ENCODE results near the gene SNX14.

Gene SNX14

GRCh38 chr6:85506441-85507093 is 87.1 kb downstream of the SNX14 start:
- no peak overlapping the region for H3K4me3 ChIP-seq (ENCODE audit: low read length in 2 of 2)

GRCh38 chr6:85498596-85499258 is 94.9 kb downstream of the SNX14 start:
- no peak overlapping the region for H2BK12ac ChIP-seq (ENCODE audit: low read length)
- H3K4me2 ChIP-seq (ENCODE audit: insufficient read depth, low read length, poor library complexity, severe bottlenecking), result no peak overlapping the region
- no peak overlapping the region for H2BK15ac ChIP-seq (ENCODE audit: low read length)
- H3K36me3 ChIP-seq (replicated peaks in 1 of 2; ENCODE audit: control insufficient read depth in 2 of 2, insufficient read depth in 2 of 2, low read length in 2 of 2), result peaks cover 0 to 4% of the 10 kb centered on the region in 2 donors
- no peak overlapping the region for H4K8ac ChIP-seq (ENCODE audit: low read depth, low read length)
- H3K9me3 ChIP-seq (replicated peaks in 1 of 2; ENCODE audit: control insufficient read depth in 2 of 2, insufficient read depth in 1 of 2, low read depth in 1 of 2, low read length in 2 of 2), result peaks cover 6 to 8% of the 10 kb centered on the region in 2 donors
- no peak overlapping the region for H2BK120ac ChIP-seq (ENCODE audit: low read depth, low read length)
- no peak overlapping the region for H3K27ac ChIP-seq (replicated peaks; ENCODE audit: low read length)
- DNase-seq (ENCODE audit: low spot score), result no peak
- H3K14ac ChIP-seq (ENCODE audit: low read length), result no peak overlapping the region
- H3K9ac ChIP-seq (ENCODE audit: low read depth, low read length, poor library complexity), result no peak overlapping the region
- no peaks in the 10 kb centered on the region for H3K4me1 ChIP-seq (ENCODE audit: control insufficient read depth in 2 of 2, insufficient read depth in 1 of 2, low read depth in 1 of 2, low read length in 2 of 2)
- no peaks in the 10 kb centered on the region for H3K79me1 ChIP-seq (ENCODE audit: low read depth, low read length)
- H3K4ac ChIP-seq (ENCODE audit: low read length), result no peak overlapping the region
- H4K91ac ChIP-seq (ENCODE audit: low read depth, low read length, poor library complexity), result no peak overlapping the region
- no peak overlapping the region for H3K18ac ChIP-seq (ENCODE audit: low read length)
- no peak overlapping the region for H2BK5ac ChIP-seq (ENCODE audit: low read length)
- no peak overlapping the region for H3K4me3 ChIP-seq (ENCODE audit: low read length in 2 of 2)
- no peak overlapping the region for H2AK5ac ChIP-seq (ENCODE audit: low read depth, low read length)
- no peaks in the 10 kb centered on the region for H3K27me3 ChIP-seq (ENCODE audit: control insufficient read depth in 3 of 3, insufficient read depth in 3 of 3, low read depth in 1 of 3, low read length in 3 of 3)
- no CpG with 5 or more reads among the region's 2 CpGs for WGBS, 2 donors (ENCODE audit: extremely low coverage in 2 of 2, insufficient read length in 2 of 2, insufficient replicate concordance in 1 of 2)
- H2AFZ ChIP-seq (ENCODE audit: low read length), result no peak overlapping the region
- no peak overlapping the region for H3K23ac ChIP-seq (ENCODE audit: low read depth, low read length, poor library complexity)

More at GRCh38 chr6:85506441-85507093, 87.1 kb downstream of the SNX14 start:
- no peak overlapping the region for H3K27ac ChIP-seq (replicated peaks; ENCODE audit: low read length)
- no peak overlapping the region for H4K8ac ChIP-seq (ENCODE audit: low read depth, low read length)
- H3K27me3 ChIP-seq (ENCODE audit: control insufficient read depth in 3 of 3, insufficient read depth in 3 of 3, low read depth in 1 of 3, low read length in 3 of 3), result no peaks in the 10 kb centered on the region
- H3K4me1 ChIP-seq (ENCODE audit: control insufficient read depth in 2 of 2, insufficient read depth in 1 of 2, low read depth in 1 of 2, low read length in 2 of 2), result no peaks in the 10 kb centered on the region
- H3K4me2 ChIP-seq (ENCODE audit: insufficient read depth, low read length, poor library complexity, severe bottlenecking), result no peak overlapping the region
- H2BK5ac ChIP-seq (ENCODE audit: low read length), result no peak overlapping the region
- no peak overlapping the region for H3K18ac ChIP-seq (ENCODE audit: low read length)
- no peak overlapping the region for H4K91ac ChIP-seq (ENCODE audit: low read depth, low read length, poor library complexity)
- no peak for DNase-seq (ENCODE audit: low spot score)
- H3K14ac ChIP-seq (ENCODE audit: low read length), result no peak overlapping the region
- no peak overlapping the region for H2AK5ac ChIP-seq (ENCODE audit: low read depth, low read length)
- WGBS, 2 donors (ENCODE audit: extremely low coverage in 2 of 2, insufficient read length in 2 of 2, insufficient replicate concordance in 1 of 2), result no CpG with 5 or more reads among the region's 8 CpGs
- H3K9me3 ChIP-seq (replicated peaks in 1 of 2; ENCODE audit: control insufficient read depth in 2 of 2, insufficient read depth in 1 of 2, low read depth in 1 of 2, low read length in 2 of 2), result no peaks in the 10 kb centered on the region
- H3K36me3 ChIP-seq (replicated peaks in 1 of 2; ENCODE audit: control insufficient read depth in 2 of 2, insufficient read depth in 2 of 2, low read length in 2 of 2), result peaks cover 3 to 50% of the 10 kb centered on the region in 2 donors
- H2BK15ac ChIP-seq (ENCODE audit: low read length), result no peak overlapping the region
- no peak overlapping the region for H3K23ac ChIP-seq (ENCODE audit: low read depth, low read length, poor library complexity)
- no peak overlapping the region for H3K4ac ChIP-seq (ENCODE audit: low read length)
- no peak overlapping the region for H2AFZ ChIP-seq (ENCODE audit: low read length)
- no peak overlapping the region for H2BK12ac ChIP-seq (ENCODE audit: low read length)
- no peak overlapping the region for H3K9ac ChIP-seq (ENCODE audit: low read depth, low read length, poor library complexity)
- H2BK120ac ChIP-seq (ENCODE audit: low read depth, low read length), result no peak overlapping the region
- no peaks in the 10 kb centered on the region for H3K79me1 ChIP-seq (ENCODE audit: low read depth, low read length)

GRCh38 chr6:85496856-85497255 is 96.8 kb downstream of the SNX14 start:
- no CpG with 5 or more reads among the region's 5 CpGs for WGBS, 2 donors (ENCODE audit: extremely low coverage in 2 of 2, insufficient read length in 2 of 2, insufficient replicate concordance in 1 of 2)

GRCh38 chr6:85496009-85496579 is 97.6 kb downstream of the SNX14 start:
- no peak overlapping the region for H2BK120ac ChIP-seq (ENCODE audit: low read depth, low read length)
- no peak overlapping the region for H2BK5ac ChIP-seq (ENCODE audit: low read length)
- no peaks in the 10 kb centered on the region for H3K27me3 ChIP-seq (ENCODE audit: control insufficient read depth in 3 of 3, insufficient read depth in 3 of 3, low read depth in 1 of 3, low read length in 3 of 3)
- no peak overlapping the region for H3K23ac ChIP-seq (ENCODE audit: low read depth, low read length, poor library complexity)
- H3K4me3 ChIP-seq (ENCODE audit: low read length in 2 of 2), result no peak overlapping the region
- no peak overlapping the region for H2BK15ac ChIP-seq (ENCODE audit: low read length)
- no peak overlapping the region for H3K4me2 ChIP-seq (ENCODE audit: insufficient read depth, low read length, poor library complexity, severe bottlenecking)
- H4K8ac ChIP-seq (ENCODE audit: low read depth, low read length), result no peak overlapping the region
- H2BK12ac ChIP-seq (ENCODE audit: low read length), result no peak overlapping the region
- H3K14ac ChIP-seq (ENCODE audit: low read length), result no peak overlapping the region
- H3K79me1 ChIP-seq (ENCODE audit: low read depth, low read length), result no peaks in the 10 kb centered on the region
- no peak overlapping the region for H3K9ac ChIP-seq (ENCODE audit: low read depth, low read length, poor library complexity)
- no peak overlapping the region for H2AK5ac ChIP-seq (ENCODE audit: low read depth, low read length)
- H3K27ac ChIP-seq (replicated peaks; ENCODE audit: low read length), result no peak overlapping the region
- no peak overlapping the region for H4K91ac ChIP-seq (ENCODE audit: low read depth, low read length, poor library complexity)
- DNase-seq (ENCODE audit: low spot score), result no peak
- no peaks in the 10 kb centered on the region for H3K36me3 ChIP-seq (replicated peaks in 1 of 2; ENCODE audit: control insufficient read depth in 2 of 2, insufficient read depth in 2 of 2, low read length in 2 of 2)
- H3K4me1 ChIP-seq (ENCODE audit: control insufficient read depth in 2 of 2, insufficient read depth in 1 of 2, low read depth in 1 of 2, low read length in 2 of 2), result no peaks in the 10 kb centered on the region
- H3K18ac ChIP-seq (ENCODE audit: low read length), result no peak overlapping the region
- no peak overlapping the region for H2AFZ ChIP-seq (ENCODE audit: low read length)
- H3K4ac ChIP-seq (ENCODE audit: low read length), result no peak overlapping the region
- peaks cover 6 to 8% of the 10 kb centered on the region in 2 donors for H3K9me3 ChIP-seq (replicated peaks in 1 of 2; ENCODE audit: control insufficient read depth in 2 of 2, insufficient read depth in 1 of 2, low read depth in 1 of 2, low read length in 2 of 2)
- WGBS, 2 donors (ENCODE audit: extremely low coverage in 2 of 2, insufficient read length in 2 of 2, insufficient replicate concordance in 1 of 2), result no CpG with 5 or more reads among the region's 8 CpGs

More at GRCh38 chr6:85496856-85497255, 96.8 kb downstream of the SNX14 start:
- Histone ChIP-seq H3K4me3 (ENCODE audit: low read length in 2 of 2) (no peak overlapping the region), H2AFZ (ENCODE audit: low read length) (no peak overlapping the region), H2AK5ac (ENCODE audit: low read depth, low read length) (no peak overlapping the region), H2BK120ac (ENCODE audit: low read depth, low read length) (no peak overlapping the region), H4K8ac (ENCODE audit: low read depth, low read length) (no peak overlapping the region), H3K4me2 (ENCODE audit: insufficient read depth, low read length, poor library complexity, severe bottlenecking) (no peak overlapping the region), H3K23ac (ENCODE audit: low read depth, low read length, poor library complexity) (no peak overlapping the region), H3K27ac (replicated peaks; ENCODE audit: low read length) (no peak overlapping the region), H3K18ac (ENCODE audit: low read length) (no peak overlapping the region), H3K79me1 (ENCODE audit: low read depth, low read length) (no peaks in the 10 kb centered on the region), H4K91ac (ENCODE audit: low read depth, low read length, poor library complexity) (no peak overlapping the region), H3K36me3 (replicated peaks in 1 of 2; ENCODE audit: control insufficient read depth in 2 of 2, insufficient read depth in 2 of 2, low read length in 2 of 2) (no peaks in the 10 kb centered on the region), H3K27me3 (ENCODE audit: control insufficient read depth in 3 of 3, insufficient read depth in 3 of 3, low read depth in 1 of 3, low read length in 3 of 3) (no peaks in the 10 kb centered on the region), H3K4me1 (ENCODE audit: control insufficient read depth in 2 of 2, insufficient read depth in 1 of 2, low read depth in 1 of 2, low read length in 2 of 2) (no peaks in the 10 kb centered on the region), H2BK12ac (ENCODE audit: low read length) (no peak overlapping the region), H3K9ac (ENCODE audit: low read depth, low read length, poor library complexity) (no peak overlapping the region), H3K4ac (ENCODE audit: low read length) (no peak overlapping the region), H3K14ac (ENCODE audit: low read length) (no peak overlapping the region), H3K9me3 (replicated peaks in 1 of 2; ENCODE audit: control insufficient read depth in 2 of 2, insufficient read depth in 1 of 2, low read depth in 1 of 2, low read length in 2 of 2) (peaks cover 6 to 8% of the 10 kb centered on the region in 2 donors), H2BK15ac (ENCODE audit: low read length) (no peak overlapping the region), H2BK5ac (ENCODE audit: low read length) (no peak overlapping the region)
- DNase-seq (ENCODE audit: low spot score), result no peak
